IPS DF 4.7 (cell line): Measurements from ENCODE around the gene KRTAP12-4.
"Not testable (repeated sequence)": the region's sequence is repeated elsewhere in the genome, so short reads cannot be mapped to it uniquely, and the experiment has no call there.

ENCODE experiments used
- DNase-seq: peaks from one replicate; pipeline ENCODE4 v3.0.0-alpha.2; 2013; ENCODE audit warnings: low spot score; ENCODE audit errors: extremely low read depth

The KRTAP12-4 gene

DNA sequence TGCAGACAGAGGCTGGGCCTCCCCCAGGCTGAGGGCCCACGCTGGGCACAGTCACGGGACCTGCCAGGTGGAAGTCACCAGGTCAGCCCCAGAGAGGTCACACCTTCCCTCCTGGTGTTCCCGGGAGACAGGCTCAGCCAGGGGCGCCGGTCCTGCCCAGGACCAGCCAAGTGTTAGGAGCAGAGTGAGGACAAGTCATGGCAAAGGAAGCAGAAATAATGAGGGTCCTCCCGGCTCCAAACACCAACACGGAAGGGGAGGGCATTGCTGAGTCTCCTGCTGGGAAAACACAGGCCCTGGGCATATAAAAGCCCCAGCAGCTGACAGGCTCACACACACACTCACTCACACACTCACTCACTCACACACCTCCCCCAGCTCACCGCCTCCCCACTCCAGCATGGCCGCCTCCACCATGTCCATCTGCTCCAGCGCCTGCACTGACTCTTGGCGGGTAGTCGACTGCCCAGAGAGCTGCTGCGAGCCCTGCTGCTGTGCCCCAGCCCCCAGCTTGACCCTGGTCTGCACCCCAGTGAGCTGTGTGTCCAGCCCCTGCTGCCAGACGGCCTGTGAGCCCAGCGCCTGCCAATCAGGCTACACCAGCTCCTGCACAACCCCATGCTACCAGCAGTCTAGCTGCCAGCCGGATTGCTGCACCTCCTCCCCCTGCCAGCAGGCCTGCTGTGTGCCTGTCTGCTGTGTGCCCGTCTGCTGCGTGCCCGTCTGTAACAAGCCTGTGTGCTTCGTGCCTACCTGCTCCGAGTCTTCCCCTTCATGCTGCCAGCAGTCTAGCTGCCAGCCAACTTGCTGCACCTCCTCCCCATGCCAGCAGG, 17.2 kb downstream of the KRTAP12-4 start, which contains the start of gene KRTAP10-10:
Gene KRTAP10-10, plus strand, starts transcription at position 339 of the 833 bp plus-strand sequence. Its CDS starts 62 bp downstream, at position 401.
- no peak for DNase-seq

DNA sequence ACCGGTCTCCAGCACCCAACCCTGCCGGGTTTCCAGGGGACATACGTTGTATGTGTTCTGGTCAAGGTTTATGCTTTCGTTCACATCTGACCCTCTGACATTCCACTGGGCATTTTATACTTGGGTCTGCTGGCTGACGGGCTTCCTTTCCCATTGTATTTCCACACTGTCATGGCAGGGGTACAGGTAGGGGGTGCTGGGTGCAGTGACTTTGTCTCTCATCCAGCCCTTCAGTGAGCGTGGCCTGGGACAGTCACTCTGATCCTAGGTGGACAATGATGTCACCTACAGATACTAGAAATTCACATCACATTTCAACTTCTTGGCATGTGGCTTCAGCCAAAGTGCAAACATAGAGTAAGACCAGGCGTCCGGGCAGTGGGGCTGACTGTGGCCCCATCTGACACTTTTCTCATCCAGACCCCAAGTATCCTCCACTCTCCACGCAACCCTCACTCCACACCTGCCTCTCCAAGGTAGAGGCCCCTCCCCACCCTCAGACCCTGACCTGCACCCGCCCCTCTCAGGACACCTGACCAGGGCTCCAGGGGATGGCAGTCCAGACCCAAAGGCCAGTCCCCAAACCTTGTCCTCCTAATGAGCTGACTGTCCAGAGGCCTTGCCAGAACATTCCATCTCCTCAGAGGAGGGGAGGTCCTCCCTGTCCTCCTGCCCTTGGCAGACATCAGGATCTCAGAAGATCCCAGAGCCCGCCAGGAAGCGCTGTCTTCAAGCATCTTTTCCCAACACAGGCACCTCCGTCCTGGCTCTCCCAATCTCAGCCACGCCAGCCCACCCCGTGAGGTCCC, 18.0 kb downstream of the KRTAP12-4 start:
- DNase-seq: no peak

GRCh38 chr21:44632067-44632466, 22.4 kb downstream of the KRTAP12-4 start:
- no peak for DNase-seq

DNA sequence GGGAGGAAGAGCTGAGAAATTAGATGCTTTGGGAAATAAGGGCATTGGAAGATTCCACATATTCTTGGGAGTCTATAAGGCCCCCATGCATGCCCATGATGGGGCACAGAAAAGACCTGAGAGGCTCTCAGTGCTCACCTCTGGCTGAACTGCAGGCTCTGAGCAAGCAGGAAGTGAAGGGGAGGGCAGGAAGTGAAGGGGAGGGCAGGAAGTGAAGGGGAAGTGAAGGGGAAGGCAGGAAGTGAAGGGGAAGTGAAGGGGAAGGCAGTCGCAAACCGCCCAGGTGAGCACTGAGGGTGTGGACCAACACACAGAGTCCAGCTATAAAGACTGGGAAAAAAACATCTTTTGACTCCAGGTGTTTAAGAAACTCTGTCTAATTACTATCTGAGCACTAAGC, 24.0 kb downstream of the KRTAP12-4 start:
- no peak for DNase-seq

DNA sequence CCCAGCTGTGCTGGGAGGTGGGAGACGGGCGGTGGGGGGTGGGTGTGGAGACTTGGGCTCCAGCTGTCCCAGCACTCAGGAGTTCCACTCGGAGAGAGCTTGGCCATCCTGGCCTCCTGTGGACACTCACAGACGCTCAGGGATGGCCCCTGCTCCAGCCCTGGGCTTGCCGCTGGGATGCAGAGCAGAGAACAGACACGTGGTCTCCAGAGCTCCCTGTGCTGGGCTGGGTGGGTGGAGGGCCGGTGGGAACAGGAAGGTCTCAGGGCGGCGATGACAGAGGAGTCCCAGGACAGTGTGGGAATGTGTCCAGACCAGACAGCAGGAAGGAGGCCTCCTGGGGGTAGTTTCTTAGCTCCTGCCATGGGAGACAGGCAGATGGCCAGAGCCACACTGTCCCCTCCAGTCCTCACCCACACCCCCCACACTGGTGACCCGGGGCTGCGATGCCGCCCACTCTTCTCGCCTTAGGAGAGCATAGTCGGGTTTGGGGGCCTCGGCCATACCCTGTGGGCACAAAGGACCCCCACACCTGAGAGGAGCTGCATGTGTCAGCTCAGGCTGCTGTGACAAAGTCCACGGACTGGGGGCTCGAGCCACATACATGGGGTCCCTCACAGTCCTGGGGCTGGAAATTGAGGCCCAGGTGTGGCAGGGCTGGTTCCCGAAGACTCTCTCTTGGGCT, 25.6 kb downstream of the KRTAP12-4 start:
- DNase-seq: no peak

DNA sequence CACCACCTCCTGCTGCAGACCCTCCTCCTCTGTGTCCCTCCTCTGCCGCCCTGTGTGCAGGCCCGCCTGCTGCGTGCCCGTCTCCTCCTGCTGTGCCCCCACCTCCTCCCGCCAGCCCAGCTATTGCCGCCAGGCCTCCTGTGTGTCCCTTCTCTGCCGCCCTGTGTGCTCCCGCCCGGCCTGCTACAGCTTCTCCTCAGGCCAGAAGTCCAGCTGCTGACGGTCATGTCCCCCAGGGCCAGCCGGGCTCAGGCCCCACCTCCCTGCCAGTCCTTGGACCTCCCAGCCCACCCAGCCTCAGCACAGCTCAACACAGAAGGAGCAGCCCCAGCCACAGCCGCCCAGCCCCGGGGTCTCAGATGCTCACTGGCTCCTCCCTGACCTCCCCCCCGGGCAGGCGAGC, 26.6 kb downstream of the KRTAP12-4 start:
- not testable (repeated sequence) for DNase-seq

DNA sequence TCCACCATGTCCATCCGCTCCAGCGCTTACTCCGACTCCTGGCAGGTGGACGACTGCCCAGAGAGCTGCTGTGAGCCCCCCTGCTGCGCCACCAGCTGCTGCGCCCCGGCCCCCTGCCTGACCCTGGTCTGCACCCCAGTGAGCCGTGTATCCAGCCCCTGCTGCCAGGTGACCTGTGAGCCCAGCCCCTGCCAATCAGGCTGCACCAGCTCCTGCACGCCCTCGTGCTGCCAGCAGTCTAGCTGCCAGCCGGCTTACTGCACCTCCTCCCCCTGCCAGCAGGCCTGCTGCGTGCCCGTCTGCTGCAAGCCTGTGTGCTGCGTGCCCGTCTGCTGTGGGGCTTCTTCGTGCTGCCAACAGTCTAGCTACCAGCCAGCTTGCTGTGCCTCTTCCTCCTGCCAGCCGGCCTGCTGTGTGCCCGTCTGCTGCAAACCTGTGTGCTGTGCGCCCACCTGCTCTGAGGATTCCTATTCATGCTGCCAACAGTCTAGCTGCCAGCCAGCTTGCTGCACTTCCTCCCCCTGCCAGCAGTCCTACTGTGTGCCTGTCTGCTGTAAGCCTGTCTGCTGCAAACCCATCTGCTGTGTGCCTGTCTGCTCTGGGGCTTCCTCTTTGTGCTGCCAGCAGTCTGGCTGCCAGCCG, 27.2 kb downstream of the KRTAP12-4 start:
- not testable (repeated sequence) for DNase-seq

DNA sequence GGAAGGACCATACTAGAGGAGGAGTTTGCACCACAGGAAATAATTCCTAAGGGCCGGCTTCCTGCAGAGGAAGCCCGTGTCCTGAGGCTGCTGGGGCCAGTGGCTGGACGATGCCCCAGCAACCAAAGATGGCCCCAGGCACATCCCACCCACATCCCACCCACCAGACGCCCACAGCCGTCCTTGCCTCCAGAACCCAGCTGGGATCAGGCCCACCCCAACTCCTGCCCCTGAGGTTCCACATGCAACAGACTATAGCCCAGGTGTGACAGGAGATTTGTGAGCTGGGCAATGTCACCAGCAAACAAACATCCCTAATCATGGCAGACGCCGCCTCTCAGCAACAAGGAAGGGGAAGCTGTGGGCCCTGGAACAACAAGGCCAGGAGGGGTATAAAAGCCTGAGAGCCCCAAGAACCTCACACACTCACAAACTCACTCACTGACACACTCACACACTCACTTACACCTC, 27.8 kb downstream of the KRTAP12-4 start, which contains the start of gene KRTAP10-9:
Gene KRTAP10-9, plus strand, starts transcription at position 421 of the 471 bp plus-strand sequence. CDS start 79 bp downstream, outside the sequence.
- DNase-seq: no peak

- no peak for DNase-seq
Observed at GRCh38 chr21:44626262-44626661, 28.2 kb downstream of the KRTAP12-4 start.

GRCh38 chr21:44625756-44626155, 28.7 kb downstream of the KRTAP12-4 start:
- DNase-seq: no peak

DNA sequence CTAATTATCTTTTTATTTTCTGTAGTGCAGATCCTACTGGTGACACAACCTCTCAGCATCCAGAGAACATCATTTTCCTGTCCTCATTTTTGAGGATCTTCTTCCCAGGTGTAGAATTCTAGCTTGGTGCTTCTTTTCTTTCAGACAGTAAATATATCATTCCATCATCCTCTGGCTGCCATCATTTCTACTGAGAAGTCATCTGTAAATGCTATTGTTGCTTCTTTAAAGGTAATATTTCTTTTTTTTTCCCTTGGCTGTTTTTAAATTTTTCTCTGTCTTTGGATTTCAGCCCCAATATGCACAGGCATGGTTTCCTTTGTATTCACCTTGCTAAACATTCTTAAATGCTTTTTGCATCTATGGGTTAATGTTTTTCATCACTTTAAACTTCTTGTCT, 30.9 kb downstream of the KRTAP12-4 start:
- no peak for DNase-seq

- DNase-seq: no peak
Observed at GRCh38 chr21:44619886-44620285, 34.6 kb downstream of the KRTAP12-4 start.

DNA sequence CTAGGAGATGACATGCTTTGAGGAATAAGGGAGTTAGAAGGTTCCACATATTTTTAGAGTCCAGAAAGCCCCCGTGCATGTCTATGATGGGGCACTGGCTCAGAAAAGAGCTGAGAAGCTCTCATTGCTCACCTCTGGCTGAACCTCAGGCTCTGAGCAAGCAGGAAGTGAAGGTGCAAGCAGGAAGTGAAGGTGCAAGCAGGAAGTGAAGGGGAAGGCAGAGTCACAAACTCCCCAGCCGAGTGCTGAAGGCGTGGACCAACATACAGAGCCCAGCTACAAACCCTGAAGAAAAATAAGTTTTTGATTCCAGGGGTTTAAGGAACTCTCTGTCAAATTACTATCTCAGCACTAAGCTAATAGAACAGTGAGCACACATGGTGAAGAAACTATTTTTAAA, 35.5 kb downstream of the KRTAP12-4 start:
- no peak for DNase-seq

- no peak for DNase-seq
Observed at GRCh38 chr21:44618504-44618903, 36.0 kb downstream of the KRTAP12-4 start.

GRCh38 chr21:44617071-44617501, 37.4 kb downstream of the KRTAP12-4 start:
- no peak for DNase-seq

DNA sequence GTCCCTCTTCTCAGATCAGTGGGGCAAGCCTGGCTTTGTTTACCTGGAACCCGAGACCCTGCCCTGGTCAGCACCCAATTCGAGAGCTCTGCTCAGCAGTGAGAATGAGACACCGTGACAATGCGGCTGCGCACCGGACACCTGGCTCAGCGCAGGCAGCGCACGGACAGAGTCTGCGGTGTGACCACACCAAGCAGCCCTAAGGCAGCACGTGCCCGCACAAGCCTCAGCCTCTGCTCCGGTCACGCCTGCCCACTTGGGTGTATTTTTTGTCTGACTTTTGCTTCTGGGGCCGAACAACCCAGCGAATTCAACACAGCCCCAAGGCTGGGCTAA, 37.9 kb downstream of the KRTAP12-4 start:
- DNase-seq: no peak

DNA sequence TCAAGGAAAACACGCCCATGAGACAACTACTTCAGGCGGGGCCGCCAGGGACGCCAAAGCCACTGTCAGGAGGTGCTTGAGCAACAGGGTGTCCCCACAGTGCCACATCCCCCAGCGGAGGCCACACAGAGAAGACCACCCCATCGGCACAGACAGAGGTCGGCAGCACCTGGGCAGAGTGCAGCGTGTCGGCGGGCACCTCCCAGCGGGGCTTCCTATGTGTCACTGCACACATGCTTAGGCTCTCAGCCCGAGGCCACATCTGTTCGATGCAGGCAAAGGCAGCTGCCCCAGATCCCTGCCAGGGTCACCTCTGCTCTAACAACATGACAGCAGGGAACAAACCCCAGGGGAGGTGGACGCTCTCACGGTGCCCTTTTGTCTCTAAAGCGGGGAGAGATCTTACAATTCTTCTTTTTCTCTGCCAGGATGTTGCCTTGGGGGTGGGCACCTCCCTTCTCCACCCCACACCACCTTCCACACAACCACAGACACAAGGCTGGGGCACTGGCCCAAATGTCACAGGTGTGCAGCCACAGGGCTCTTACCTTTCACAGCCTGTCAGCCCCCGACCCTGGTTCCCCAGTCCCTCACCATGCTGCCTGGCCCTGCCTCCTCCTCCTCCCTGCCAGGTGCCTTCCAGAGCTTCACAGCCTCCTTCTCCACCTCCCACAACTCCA, 38.4 kb downstream of the KRTAP12-4 start:
- no peak for DNase-seq

GRCh38 chr21:44615466-44615865, 39.0 kb downstream of the KRTAP12-4 start:
- no peak for DNase-seq

- DNase-seq: no peak
Observed at GRCh38 chr21:44614961-44615391, 39.5 kb downstream of the KRTAP12-4 start.

DNA sequence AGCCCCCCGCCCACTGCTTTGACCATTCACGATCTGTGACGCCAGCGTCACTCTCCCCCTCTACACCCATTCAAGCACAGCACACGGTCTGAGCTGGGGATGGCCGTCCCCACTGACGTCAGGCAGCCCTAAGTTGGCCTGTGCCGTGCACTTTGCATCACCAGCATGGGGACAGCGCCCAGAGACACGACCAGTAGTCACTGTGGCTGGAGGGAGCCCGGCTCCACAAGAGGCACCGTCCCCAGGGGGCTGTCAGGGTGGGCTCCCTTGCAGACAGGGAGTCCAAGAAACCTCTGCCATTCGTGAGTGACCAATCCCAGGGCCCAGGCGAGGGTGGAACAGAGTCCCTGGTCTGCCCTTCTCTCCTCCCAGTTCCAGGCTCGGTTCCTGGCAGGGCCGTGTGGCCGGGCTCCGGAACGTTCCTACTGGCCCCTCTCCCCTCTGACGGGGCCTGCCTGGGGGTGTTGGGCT, 40.3 kb downstream of the KRTAP12-4 start:
- DNase-seq: no peak
